ENCODE data around the gene ASXL1.
A peak's percentile ranks its signal among the peaks of the same experiment; 100 is the strongest.
"Not testable (repeated sequence)": the region's sequence is repeated elsewhere in the genome, so short reads cannot be mapped to it uniquely, and the experiment has no call there.

ASXL1 gene

GRCh38 chr20:32363492-32363891 lies 5.4 kb downstream of the ASXL1 start:
- DNase-seq: no peak

DNA sequence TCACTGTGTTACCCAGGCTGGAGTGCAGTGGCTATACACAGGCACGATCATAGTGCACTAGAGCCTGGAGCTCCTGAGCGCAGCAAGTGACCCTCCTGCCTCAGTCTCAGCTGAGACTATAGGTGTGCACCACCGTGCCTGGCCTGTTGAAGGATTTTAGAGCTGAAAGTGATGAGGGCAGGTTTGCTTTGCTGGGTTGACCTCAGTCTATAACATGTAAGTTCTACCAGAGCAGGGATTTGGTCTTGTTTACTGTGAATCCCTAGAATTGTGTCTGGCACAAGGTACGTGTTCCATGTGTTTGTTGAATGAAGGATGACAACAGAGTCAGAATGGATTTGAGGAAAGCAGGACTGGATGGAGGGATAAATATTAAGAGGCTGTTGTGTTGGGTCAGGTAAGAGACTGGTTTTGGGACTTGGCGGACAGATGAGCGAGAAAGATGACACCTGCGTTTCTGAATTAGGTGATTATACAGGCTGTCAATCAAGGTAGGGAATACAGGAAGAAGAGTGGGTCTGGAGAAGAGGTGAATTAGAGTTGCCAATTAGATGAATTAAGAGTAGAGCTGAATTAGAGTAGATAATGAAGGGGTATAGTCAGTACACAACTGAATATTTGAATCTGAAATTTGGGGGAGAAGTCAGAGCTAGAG lies 6.5 kb downstream of the ASXL1 start:
- DNase-seq: no peak

GRCh38 chr20:32365564-32365963 lies 7.4 kb downstream of the ASXL1 start:
- DNase-seq: no peak

GRCh38 chr20:32366380-32366779 lies 8.2 kb downstream of the ASXL1 start:
- no peak for DNase-seq

GRCh38 chr20:32368323-32368722 lies 10.2 kb downstream of the ASXL1 start:
- no peak for DNase-seq

- DNase-seq: peak; percentile 28 to 43
Observed at GRCh38 chr20:32368925-32369324, 10.8 kb downstream of the ASXL1 start.

GRCh38 chr20:32370897-32371296 lies 12.8 kb downstream of the ASXL1 start:
- DNase-seq: no peak

GRCh38 chr20:32378461-32378860 lies 20.3 kb downstream of the ASXL1 start:
- no peak for DNase-seq

- not testable (repeated sequence) for DNase-seq
Observed at GRCh38 chr20:32380037-32380436, 21.9 kb downstream of the ASXL1 start.

- DNase-seq: no peak
Observed at GRCh38 chr20:32380745-32381144, 22.6 kb downstream of the ASXL1 start.

DNA sequence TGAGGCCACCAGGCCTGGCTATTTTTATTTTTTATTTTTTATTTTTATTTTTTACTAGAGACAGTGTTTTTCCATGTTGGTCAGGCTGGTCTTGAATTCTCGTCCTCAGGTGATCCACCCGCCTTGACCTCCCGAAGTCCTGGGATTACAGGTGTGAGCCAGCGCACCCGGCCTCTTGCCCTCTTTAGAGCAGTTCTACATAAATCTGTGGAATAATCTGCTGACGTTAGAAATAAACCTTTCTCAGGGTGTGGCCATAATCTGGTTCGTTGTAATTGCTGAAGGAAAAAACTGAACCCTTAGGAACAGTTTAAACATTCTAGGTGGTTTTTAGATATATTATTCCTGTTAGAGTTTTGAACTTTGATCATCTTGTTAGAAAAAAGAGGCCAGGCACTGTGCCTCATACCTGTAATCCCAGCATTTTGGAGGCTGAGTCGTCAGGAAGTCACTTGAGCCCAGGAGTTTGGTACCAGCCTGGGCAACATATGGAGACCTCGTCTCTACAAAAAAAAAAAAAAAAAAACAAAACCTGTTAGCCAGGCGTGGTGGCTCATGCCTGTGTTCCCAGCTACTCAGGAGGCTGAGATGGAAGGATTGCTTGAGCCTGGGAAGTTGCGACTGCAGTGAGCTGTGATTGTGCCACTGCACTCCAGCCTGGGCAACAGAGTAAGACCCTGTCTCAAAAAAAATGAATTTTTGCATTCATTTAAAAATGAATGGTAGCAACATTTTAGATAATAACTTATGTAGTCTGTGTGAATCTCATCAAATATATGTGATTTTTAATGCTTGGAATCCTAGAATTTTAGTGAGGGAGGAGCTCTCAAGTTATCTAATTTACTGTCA lies 24.2 kb downstream of the ASXL1 start:
- no peak for DNase-seq

DNA sequence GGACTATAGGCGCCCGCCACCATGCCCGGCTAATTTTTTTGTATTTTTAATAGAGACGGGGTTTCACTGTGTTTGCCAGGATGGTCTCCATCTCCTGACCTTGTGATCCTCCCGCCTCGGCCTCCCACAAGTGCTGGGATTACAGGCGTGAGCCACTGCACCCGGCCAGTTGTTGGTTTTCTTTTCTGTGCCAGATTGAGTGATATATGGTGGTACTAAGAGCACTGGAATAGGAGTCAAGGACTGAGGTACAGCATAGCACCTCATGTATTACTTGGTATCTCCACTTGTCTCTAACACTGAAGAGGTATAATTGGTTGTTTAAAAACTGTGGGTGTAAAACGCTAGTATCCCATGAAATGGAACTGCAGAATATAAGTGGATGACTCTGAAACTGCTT lies 25.3 kb downstream of the ASXL1 start:
- not testable (repeated sequence) for DNase-seq

- DNase-seq: no peak
Observed at GRCh38 chr20:32385541-32385940, 27.4 kb downstream of the ASXL1 start.

GRCh38 chr20:32386091-32386490 lies 28.0 kb downstream of the ASXL1 start:
- DNase-seq: no peak

DNA sequence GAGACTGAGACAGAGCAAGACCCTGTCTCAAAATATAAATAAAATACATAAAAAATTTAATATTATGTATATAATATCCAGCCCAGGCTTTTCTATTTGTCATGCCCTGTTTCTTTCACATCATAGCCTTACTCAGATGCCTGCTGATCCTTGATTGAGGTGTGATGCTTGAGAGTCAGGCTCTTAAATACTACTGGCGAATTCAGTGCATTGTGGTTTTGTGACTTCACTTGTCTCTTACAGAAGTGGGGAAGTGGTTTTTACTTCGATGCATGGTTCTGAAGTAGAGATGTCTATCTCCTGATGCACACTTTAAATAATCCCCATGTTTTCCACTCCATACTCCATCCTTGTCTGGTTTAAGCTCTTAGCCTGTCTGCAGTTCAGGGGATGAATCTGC lies 29.1 kb downstream of the ASXL1 start:
- peak; percentile 16 to 18 for DNase-seq

DNA sequence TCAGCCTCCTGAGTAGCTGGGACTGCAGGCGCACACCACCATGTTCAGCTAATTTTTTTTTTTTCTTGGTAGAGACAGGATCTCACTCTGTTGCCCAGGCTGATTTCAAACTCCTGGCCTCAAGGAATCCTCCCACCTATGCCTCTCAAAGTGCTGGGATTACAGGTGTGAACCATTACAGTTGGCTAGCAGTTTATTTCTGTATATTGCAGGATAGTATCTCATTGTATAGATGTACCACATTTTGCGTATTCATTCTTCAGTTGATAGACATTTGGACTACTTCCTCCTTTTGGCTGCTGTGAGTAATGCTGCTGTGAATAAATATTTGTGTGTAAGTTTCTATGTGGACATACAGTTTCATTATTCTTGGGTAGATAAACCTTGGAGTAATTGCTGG lies 32.9 kb downstream of the ASXL1 start:
- peak; percentile 52 to 63 for DNase-seq

DNA sequence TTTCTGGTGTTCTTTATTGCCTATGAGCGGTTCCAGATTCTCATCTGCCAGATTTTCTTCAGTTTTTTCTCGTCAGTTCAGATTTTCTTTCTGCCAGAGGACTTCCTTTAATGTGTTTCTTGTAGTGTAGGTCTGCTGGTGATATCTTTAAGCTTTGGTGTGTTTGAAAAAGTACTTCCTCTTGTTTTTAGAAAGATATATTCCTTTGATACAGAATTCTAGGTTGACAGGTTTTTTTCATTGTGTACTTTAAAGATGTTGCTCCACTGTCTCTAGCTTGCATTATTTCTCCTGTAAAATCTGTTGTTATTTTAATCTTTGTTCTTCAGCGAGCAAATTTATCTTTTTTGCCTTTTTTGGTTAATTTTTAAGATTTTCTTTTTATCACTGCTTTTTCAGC lies 36.9 kb downstream of the ASXL1 start:
- no peak for DNase-seq

GRCh38 chr20:32396646-32397160 lies 38.6 kb downstream of the ASXL1 start:
- DNase-seq: no peak

- DNase-seq: no peak
Observed at GRCh38 chr20:32397567-32398084, 39.5 kb downstream of the ASXL1 start.

- DNase-seq: no peak
Observed at GRCh38 chr20:32400476-32400875, 42.3 kb downstream of the ASXL1 start.

DNA sequence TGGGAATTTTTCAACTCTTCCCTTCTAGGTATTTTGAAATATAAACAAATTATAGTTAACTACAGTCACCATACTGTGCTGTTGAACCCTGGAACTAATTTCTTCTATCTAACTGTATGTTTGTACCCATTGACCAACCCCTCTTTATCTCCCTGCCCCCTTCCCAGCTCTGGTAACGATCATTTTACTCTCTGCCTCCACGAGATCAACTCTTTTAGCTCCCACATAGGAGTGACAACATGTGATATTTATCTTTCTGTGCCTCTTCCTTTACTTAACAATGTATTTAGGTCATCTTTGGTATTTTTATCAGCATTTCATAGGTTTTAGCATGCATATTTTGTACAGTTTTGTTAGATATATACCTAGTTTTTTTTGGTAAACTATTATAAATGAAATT lies 45.9 kb downstream of the ASXL1 start:
- DNase-seq: no peak

DNA sequence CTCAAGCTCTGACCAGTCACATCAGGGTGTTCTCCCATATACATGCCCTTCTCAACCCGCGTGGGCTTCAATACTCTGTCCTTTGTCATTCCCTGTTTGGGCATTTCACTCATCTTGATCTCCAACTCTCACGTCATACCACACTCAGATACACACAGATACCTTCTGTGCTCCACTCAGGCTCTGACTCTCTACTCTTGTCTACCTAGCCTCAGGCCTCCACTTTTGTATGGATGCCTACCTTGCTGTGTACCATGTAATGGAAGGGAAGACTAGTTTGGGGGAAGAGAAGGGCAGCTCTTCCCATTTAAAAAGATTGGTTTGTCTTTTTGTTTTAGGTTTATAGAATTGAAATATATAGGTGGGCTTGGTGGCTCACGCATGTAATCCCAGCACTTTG lies 48.6 kb downstream of the ASXL1 start:
- DNase-seq: no peak

GRCh38 chr20:32407131-32407750 lies 49.1 kb downstream of the ASXL1 start:
- not testable (repeated sequence) for DNase-seq
